Limb (tissue), 2 donors: ENCODE measurements around the gene FAM153A.
"Not testable (repeated sequence)": the region's sequence is repeated elsewhere in the genome, so short reads cannot be mapped to it uniquely, and the experiment has no call there.

Experiments
- DNase-seq, 2 donors: peaks; one replicate each; pipeline ENCODE4 v3.0.0-alpha.2; 2016; ENCODE audit errors: extremely low spot score in 2 of 2

Gene FAM153A

GRCh38 chr5:177782792-177783633, at the start of gene FAM153A:
TSS of gene FAM153A (minus strand) at chr5:177782899.
- DNase-seq = not testable (repeated sequence)

- DNase-seq = not testable (repeated sequence)
Observed at GRCh38 chr5:177832287-177832686, 49.6 kb upstream of the FAM153A start.

GRCh38 chr5:177826073-177826472, 43.4 kb upstream of the FAM153A start:
- DNase-seq = not testable (repeated sequence)

GRCh38 chr5:177824776-177825175, 42.1 kb upstream of the FAM153A start:
- not testable (repeated sequence) for DNase-seq

GRCh38 chr5:177822489-177822888, 39.8 kb upstream of the FAM153A start:
- not testable (repeated sequence) for DNase-seq

GRCh38 chr5:177819664-177820063, 37.0 kb upstream of the FAM153A start:
- DNase-seq = not testable (repeated sequence)

- DNase-seq = not testable (repeated sequence)
Observed at GRCh38 chr5:177812814-177813425, 30.2 kb upstream of the FAM153A start.

- not testable (repeated sequence) for DNase-seq
Observed at GRCh38 chr5:177812160-177812743, 29.6 kb upstream of the FAM153A start.

GRCh38 chr5:177809209-177809913, 26.7 kb upstream of the FAM153A start:
- not testable (repeated sequence) for DNase-seq

GRCh38 chr5:177808420-177808819, 25.7 kb upstream of the FAM153A start:
- DNase-seq = not testable (repeated sequence)

- not testable (repeated sequence) for DNase-seq
Observed at GRCh38 chr5:177807265-177807664, 24.6 kb upstream of the FAM153A start.

- DNase-seq = not testable (repeated sequence)
Observed at GRCh38 chr5:177801427-177801826, 18.7 kb upstream of the FAM153A start.

- DNase-seq = not testable (repeated sequence)
Observed at GRCh38 chr5:177798237-177798840, 15.6 kb upstream of the FAM153A start.

GRCh38 chr5:177793272-177793671, 10.6 kb upstream of the FAM153A start:
- DNase-seq = not testable (repeated sequence)

GRCh38 chr5:177791649-177792048, 8.9 kb upstream of the FAM153A start:
- not testable (repeated sequence) for DNase-seq

GRCh38 chr5:177782169-177782568, 530 bp downstream of the FAM153A start:
- DNase-seq = not testable (repeated sequence)

GRCh38 chr5:177771206-177771605, 11.5 kb downstream of the FAM153A start:
- DNase-seq = not testable (repeated sequence)

GRCh38 chr5:177770646-177771045, 12.1 kb downstream of the FAM153A start:
- not testable (repeated sequence) for DNase-seq

GRCh38 chr5:177763737-177764508, 18.8 kb downstream of the FAM153A start:
- not testable (repeated sequence) for DNase-seq

GRCh38 chr5:177760954-177761353, 21.7 kb downstream of the FAM153A start:
- DNase-seq = not testable (repeated sequence)
